Parathyroid adenoma (tissue), 2 donors: ENCODE results near the gene ROR2.

Experiments used
- H2AFZ ChIP-seq: fragments of 300-600 bp; sonication (generic); one replicate; pipeline ENCODE4 v1.7.0; 2017; ENCODE audit warnings: antibody characterized with exemption, mild to moderate bottlenecking
- H3K27ac ChIP-seq: fragments of 300-600 bp; sonication (generic); one replicate; pipeline ENCODE4 v1.7.0; 2017
- H3K27me3 ChIP-seq: fragments of 300-600 bp; sonication (generic); one replicate; pipeline ENCODE4 v1.7.0; 2017; ENCODE audit warnings: low read length; ENCODE audit not compliant: control insufficient read depth, insufficient read depth
- H3K36me3 ChIP-seq: fragments of 300-600 bp; sonication (generic); one replicate; pipeline ENCODE4 v1.7.0; 2017; ENCODE audit warnings: low read length; ENCODE audit not compliant: control insufficient read depth, insufficient read depth
- H3K4me1 ChIP-seq: fragments of 300-600 bp; sonication (generic); one replicate; pipeline ENCODE4 v1.7.0; 2017; ENCODE audit warnings: control low read depth
- H3K4me2 ChIP-seq: fragments of 300-600 bp; sonication (generic); one replicate; pipeline ENCODE4 v1.7.0; 2017; ENCODE audit warnings: low read length
- H3K4me3 ChIP-seq: fragments of 300-600 bp; sonication (generic); one replicate; pipeline ENCODE4 v1.7.0; 2017; ENCODE audit warnings: low read depth, low read length
- H3K79me2 ChIP-seq: fragments of 300-600 bp; sonication (generic); one replicate; pipeline ENCODE4 v1.7.0; 2017; ENCODE audit warnings: control low read depth
- H3K9ac ChIP-seq: fragments of 300-600 bp; sonication (generic); one replicate; pipeline ENCODE4 v1.7.0; 2017; ENCODE audit warnings: mild to moderate bottlenecking
- H3K9me3 ChIP-seq: fragments of 300-600 bp; sonication (generic); one replicate; pipeline ENCODE4 v1.7.0; 2017; ENCODE audit warnings: low read length; ENCODE audit not compliant: control insufficient read depth
- CTCF ChIP-seq: fragments of 300-600 bp; sonication (generic); IDR thresholded peaks from one replicate; pipeline ENCODE4 v1.7.0; 2017; ENCODE audit warnings: antibody characterized with exemption, mild to moderate bottlenecking
- donor health status: primary hyperparathyroidism.

Gene ROR2

DNA sequence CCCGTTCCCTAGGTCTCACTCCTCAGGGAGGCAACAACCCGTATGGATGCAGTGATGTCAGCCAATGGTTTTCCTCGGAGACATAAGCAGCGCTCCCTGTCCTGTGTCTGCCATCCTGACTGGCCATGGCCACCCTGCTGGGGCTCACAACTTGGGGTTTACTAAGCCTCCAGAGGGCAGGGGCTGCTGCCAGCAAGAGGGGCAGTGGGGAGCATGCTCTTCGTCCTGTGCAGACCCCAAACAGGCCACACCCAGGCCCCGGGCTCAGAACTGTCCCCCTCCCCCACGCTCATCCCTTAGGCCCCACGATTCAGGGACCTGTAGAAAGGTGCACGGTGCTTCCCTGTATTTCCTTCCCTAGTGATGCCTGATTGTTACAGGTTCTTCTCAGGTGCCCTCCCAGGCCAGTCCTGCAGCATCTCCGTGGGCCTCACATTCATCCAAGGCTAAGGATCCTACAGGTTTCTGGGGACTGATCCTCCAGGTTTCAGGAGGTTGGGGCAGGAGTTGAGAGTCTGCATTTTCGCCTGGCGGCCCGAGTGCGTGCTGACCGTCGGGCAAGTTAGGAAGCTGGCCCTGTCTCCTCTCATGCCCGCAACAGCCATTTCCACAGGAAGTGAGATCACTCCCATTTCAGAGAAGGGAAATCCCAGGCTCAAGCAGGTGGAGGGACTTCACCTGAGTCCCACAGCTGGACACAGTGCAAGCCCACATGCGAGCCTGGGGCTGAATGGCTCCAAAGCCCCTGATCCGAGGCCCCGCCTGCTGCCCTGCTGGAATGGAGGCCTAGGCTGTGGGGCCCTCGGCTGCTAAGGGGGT is 217.6 kb downstream of the ROR2 start:
- Histone ChIP-seq H2AFZ (no peak overlapping the region), H3K4me3 (no peak overlapping the region), H3K9me3 (no peaks in the 10 kb centered on the region), H3K36me3 (no peaks in the 10 kb centered on the region), H3K27me3 (no peaks in the 10 kb centered on the region), H3K27ac (no peak overlapping the region), H3K4me2 (no peak overlapping the region), H3K79me2 (peaks cover 2% of the 10 kb centered on the region), H3K4me1 (peaks cover 4% of the 10 kb centered on the region), H3K9ac (no peak overlapping the region)
- no peak for TF ChIP-seq CTCF

DNA sequence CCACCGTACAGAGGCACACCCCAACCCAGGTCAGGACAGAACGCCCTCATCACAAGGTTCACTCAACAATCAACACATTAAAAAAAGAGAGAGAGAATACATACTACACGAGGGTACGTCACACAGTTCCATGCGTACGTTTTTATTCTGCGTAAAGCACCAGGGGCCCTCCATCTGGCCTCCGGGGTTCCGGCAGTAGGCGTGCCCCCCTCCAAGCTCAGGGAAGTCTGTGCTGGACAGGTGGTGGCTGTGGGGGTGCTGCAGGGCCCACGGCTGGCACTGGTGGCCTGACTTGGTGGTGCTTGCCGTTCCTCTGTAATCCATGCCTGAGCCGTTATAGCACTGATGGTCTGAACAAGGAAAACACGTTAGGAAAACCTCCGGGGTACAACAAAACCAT is 219.2 kb downstream of the ROR2 start:
- Histone ChIP-seq H3K27me3 (no peaks in the 10 kb centered on the region), H3K27ac (no peak overlapping the region), H3K9me3 (no peaks in the 10 kb centered on the region), H3K4me2 (no peak overlapping the region), H3K36me3 (no peaks in the 10 kb centered on the region), H3K79me2 (peaks cover 2% of the 10 kb centered on the region), H3K9ac (no peak overlapping the region), H2AFZ (no peak overlapping the region), H3K4me3 (no peak overlapping the region), H3K4me1 (peaks cover 4% of the 10 kb centered on the region)
- no peak for TF ChIP-seq CTCF

GRCh38 chr9:91729558-91729842 is 220.5 kb downstream of the ROR2 start:
- Histone ChIP-seq H3K27me3 (no peaks in the 10 kb centered on the region), H3K9ac (no peak overlapping the region), H3K36me3 (no peaks in the 10 kb centered on the region), H3K4me2 (no peak overlapping the region), H3K4me3 (no peak overlapping the region), H3K79me2 (peaks cover 2% of the 10 kb centered on the region), H2AFZ (no peak overlapping the region), H3K4me1 (peaks cover 4% of the 10 kb centered on the region), H3K27ac (no peak overlapping the region), H3K9me3 (no peaks in the 10 kb centered on the region)
- no peak for TF ChIP-seq CTCF

- no peak overlapping the region for H2AFZ ChIP-seq
- no peak overlapping the region for H3K4me3 ChIP-seq
- no peak for TF ChIP-seq CTCF
Measured at GRCh38 chr9:91727972-91728371, 222.1 kb downstream of the ROR2 start.

DNA sequence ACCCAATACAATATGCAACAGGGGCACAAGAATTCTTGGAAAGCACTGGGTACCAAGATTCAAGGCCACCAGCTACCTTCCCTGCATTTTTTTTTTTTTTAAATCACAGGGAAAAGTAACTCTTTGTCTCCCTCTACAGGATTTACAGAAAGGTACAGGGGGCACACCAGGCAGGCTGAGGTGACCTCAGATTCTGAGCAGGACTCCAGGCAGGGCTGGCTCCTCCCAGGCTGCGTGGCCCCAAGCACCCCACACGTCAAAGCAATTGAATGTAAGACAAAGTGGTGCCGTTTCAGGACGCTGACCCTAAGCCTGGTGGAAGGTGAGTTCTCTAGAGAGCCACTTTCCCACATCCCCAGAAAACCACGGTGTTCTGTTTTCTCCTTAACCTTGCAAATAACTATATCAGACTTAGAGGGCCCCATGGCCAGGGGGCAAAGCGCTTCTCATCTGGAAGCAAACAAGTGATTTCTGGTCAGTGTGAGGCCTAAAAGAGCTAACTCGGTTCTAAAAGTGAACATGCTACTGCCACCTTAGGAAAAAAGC is 222.6 kb downstream of the ROR2 start:
- peak; percentile 47 for TF ChIP-seq CTCF
- Histone ChIP-seq H3K4me3 (no peak overlapping the region), H2AFZ (no peak overlapping the region), H3K4me2 (no peak overlapping the region), H3K9ac (no peak overlapping the region), H3K79me2 (no peaks in the 10 kb centered on the region), H3K4me1 (no peaks in the 10 kb centered on the region), H3K27ac (no peak overlapping the region), H3K27me3 (no peaks in the 10 kb centered on the region), H3K36me3 (no peaks in the 10 kb centered on the region), H3K9me3 (no peaks in the 10 kb centered on the region)

More at GRCh38 chr9:91727972-91728371, 222.1 kb downstream of the ROR2 start:
- Histone ChIP-seq H3K9ac (no peak overlapping the region), H3K4me1 (no peaks in the 10 kb centered on the region), H3K9me3 (no peaks in the 10 kb centered on the region), H3K27me3 (no peaks in the 10 kb centered on the region), H3K4me2 (no peak overlapping the region), H3K36me3 (no peaks in the 10 kb centered on the region), H3K79me2 (no peaks in the 10 kb centered on the region), H3K27ac (no peak overlapping the region)
